Right ventricle myocardium inferior (tissue), 1 donor: ENCODE data around the gene BMPR1A. TPM values are rescaled to one million over a fixed set of nuclear protein-coding genes. Genes with fewer than 3 reads are reported as not detected.
A peak's percentile ranks its signal among the peaks of the same experiment; 100 is the strongest.

ENCODE experiments used
- ATAC-seq: fragments of 200-7000 bp; cut with Tn5 transposase; one replicate; pipeline ENCODE4 v1.9.1; 2020; ENCODE audit warnings: mild to moderate bottlenecking, moderate library complexity
- DNase-seq: peaks from one replicate; pipeline ENCODE4 v3.0.0; 2021; ENCODE audit errors: missing footprints
- intact Hi-C: fragments of 100-400 bp; cut with DNase I; formaldehyde crosslinking; loops from one replicate; pipeline ENCODE4 v1.11.0; 2022
- total RNA-seq: library from RNA; stranded (reverse); fragmentation: NEBNext Ultra II Directional; extraction: Animal tissue kit (Norgen Biotek cat#: 25700); gene quantifications from one replicate; pipeline ENCODE4 v1.2.1, GENCODE V29; 2021
- donor health status: DM: no; HTN: yes; CAD: no; lungs with severe emphysema.

The BMPR1A gene
- total RNA-seq, 1 donor from 2014 or later, result 53.2 TPM

GRCh38 chr10:86955501-86956194, 199.2 kb downstream of the BMPR1A start:
- ATAC-seq, result no peak
- intact Hi-C loops, result loop anchor here (2.0 kb wide), 1 partner anchor 15 kb away; no protein-coding TSS in a partner anchor
- DNase-seq, result no peak

- DNase-seq, result no peak
- intact Hi-C loops, result no loop called here
- ATAC-seq, result no peak
Measured at GRCh38 chr10:86956195-86956847, 199.9 kb downstream of the BMPR1A start.

GRCh38 chr10:86956848-86957448, 200.5 kb downstream of the BMPR1A start:
- intact Hi-C loops, result no loop called here
- DNase-seq, result no peak
- no peak for ATAC-seq

GRCh38 chr10:86957471-86958115, 201.2 kb downstream of the BMPR1A start, which contains the start of gene MMRN2:
TSS of gene MMRN2 (minus strand) at chr10:86957615. CDS start at chr10:86957541, 74 bp downstream.
- DNase-seq (no peak), ATAC-seq (no peak)
- intact Hi-C loops, result no loop called here

DNA sequence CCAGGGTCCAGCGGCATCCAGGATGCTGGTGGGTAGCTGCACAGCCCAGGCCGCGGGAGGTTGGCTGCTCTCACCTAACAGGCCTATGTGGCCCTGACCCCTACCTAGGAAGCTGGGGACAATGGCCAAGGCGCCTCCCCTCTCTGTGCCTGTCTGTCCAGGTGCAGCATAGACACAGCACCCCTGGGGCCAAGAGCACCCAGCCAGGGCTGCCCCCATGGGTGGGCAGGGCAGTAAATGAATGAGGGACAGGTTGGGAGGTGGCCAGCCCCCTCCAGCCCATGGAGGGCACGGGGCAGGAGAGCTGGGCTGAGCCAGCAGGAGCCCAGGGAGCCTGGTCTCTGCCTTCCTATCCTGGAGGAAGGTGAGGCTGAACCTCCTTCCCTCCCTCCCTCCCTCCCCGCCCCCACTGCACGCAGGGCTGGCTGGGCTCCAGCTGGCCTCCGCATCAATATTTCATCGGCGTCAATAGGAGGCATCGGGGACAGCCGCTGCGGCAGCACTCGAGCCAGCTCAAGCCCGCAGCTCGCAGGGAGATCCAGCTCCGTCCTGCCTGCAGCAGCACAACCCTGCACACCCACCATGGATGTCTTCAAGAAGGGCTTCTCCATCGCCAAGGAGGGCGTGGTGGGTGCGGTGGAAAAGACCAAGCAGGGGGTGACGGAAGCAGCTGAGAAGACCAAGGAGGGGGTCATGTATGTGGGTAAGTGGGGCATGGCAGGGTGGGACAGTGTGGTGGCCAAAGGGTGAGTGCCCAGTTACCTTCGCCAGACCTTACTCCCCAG, 201.9 kb downstream of the BMPR1A start, which contains the start of gene SNCG:
TSS of gene SNCG (plus strand) at position 484 of the 785 bp plus-strand sequence. CDS start at position 583, 99 bp downstream.
- ATAC-seq, result no peak
- intact Hi-C loops, result no loop called here
- DNase-seq, result peak; percentile 81

- DNase-seq (peak; percentile 77), ATAC-seq (peak; percentile 47)
- intact Hi-C loops, result no loop called here
Measured at GRCh38 chr10:86958901-86959736, 202.7 kb downstream of the BMPR1A start.

GRCh38 chr10:86959737-86960002, 203.3 kb downstream of the BMPR1A start:
- ATAC-seq, result no peak
- intact Hi-C loops, result loop anchor here (2.0 kb wide), 1 partner anchor 21 kb away; no protein-coding TSS in a partner anchor
- DNase-seq, result no peak

DNA sequence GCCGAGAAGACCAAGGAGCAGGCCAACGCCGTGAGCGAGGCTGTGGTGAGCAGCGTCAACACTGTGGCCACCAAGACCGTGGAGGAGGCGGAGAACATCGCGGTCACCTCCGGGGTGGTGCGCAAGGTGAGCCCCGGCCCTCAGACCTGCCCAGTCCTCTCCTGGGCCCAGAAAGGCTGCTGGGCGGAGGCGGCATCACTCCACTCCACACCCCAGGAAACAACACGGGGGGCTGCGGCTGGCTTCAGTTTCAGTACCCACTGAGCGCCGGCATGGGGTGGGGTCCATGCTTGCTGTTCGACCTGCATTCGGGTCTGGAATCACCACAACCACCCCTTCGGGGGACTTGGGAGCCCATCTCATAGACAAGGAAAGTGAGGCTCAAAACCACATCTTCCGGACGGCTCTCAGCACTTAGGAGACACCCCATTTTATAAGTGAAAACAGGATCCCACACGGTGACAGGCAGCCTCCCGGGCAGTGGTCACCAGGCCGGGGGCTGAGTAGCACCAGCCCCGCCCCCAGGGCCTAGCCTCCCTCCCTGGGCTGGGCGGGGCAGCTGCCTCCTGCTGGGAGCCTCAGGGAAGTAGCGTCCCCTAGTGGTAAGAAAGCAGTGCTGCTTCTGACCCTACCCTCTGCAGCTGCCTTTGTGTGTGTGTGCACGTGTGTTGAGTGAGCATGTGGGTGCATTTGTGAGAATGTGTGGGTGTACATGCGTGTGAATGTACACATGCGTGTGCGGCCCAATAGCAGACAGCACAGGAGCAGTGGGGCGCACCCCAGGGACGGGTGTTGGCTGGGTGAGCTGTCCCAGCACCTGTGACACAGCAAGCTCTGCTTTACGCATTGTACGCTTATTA, 203.8 kb downstream of the BMPR1A start:
- intact Hi-C loops, result loop anchor here (2.0 kb wide), 1 partner anchor 21 kb away; no protein-coding TSS in a partner anchor
- DNase-seq (peak; percentile 75), ATAC-seq (peak; percentile 62)

- ATAC-seq (no peak), DNase-seq (no peak)
- intact Hi-C loops, result loop anchor here (2.0 kb wide), 1 partner anchor 22 kb away; no protein-coding TSS in a partner anchor
Measured at GRCh38 chr10:86960863-86961434, 204.5 kb downstream of the BMPR1A start.

DNA sequence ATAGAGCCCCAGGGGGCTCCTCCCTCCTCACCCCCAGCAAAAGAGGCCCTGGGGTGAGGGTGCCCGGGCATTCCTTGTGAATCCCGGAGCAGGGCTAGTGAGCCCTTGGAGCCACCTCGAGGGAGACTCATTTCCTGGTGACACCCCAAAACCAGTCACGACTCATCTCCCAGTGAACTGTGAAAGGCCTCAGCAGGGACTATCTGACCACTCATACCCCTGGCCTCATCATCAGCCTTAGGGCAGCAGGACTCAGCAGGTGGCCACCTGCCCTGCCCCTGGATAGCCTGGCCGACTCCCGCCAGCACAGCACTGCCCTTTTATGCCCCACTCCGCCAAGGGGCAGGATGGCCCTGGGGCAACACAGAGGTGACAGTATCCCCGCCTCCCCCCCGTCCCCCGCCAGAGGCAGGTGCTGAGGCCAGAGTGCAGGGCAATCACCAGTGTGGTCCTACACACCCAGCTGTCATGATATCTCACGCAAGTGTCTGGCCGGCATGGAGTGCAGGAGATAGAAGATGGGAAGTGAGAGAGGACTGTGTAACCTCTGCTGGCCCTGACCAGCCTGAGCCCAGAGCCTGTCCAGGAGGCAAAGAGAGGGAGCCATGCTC, 205.2 kb downstream of the BMPR1A start:
- ATAC-seq (no peak), DNase-seq (no peak)
- intact Hi-C loops, result loop anchor here (2.0 kb wide), 1 partner anchor 23 kb away; no protein-coding TSS in a partner anchor

DNA sequence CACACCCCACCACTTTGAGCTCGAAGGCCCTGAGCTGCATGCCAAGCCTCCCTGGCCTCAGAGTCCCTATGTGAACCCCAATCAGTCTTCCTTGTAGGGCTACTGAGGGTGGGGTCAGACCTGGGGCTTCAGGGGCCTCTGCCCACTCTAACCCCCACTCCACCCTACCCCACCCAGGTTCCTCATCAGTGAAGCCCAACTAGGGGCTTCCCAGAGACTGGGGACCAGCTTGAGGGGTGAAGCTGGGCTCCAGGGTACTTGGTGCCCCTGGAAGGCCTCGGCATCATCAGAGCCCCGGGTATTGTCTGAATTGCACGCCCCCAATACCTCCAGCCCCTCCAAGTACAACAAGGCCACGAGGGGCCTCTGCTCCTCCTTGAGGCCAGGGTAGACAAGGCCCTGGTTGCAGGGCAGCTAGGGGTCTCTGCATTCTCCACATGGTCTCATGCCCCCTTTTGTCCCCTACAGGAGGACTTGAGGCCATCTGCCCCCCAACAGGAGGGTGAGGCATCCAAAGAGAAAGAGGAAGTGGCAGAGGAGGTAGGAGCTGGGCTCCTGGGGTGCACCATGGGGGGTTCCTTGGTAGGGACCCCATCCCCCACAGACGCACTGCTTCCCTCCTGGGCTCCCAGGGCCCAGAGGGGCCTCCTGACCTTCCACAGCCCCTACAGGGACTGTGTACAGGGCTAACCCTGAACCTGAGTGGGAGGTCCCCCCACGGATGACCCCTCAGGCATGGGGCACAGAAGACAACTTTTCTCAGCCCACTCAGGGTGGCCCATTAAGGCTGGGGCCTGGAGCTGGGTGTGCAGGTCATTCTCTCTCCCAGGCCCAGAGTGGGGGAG, 205.9 kb downstream of the BMPR1A start:
- intact Hi-C loops, result no loop called here
- ATAC-seq (no peak), DNase-seq (no peak)

DNA sequence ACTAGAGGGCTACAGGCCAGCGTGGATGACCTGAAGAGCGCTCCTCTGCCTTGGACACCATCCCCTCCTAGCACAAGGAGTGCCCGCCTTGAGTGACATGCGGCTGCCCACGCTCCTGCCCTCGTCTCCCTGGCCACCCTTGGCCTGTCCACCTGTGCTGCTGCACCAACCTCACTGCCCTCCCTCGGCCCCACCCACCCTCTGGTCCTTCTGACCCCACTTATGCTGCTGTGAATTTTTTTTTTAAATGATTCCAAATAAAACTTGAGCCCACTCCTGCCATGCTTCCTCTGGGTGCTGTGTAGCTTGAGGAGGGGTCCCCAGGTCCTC, 206.5 kb downstream of the BMPR1A start:
- no peak for ATAC-seq
- no peak for DNase-seq
- intact Hi-C loops, result no loop called here

GRCh38 chr10:86963341-86963919, 207.0 kb downstream of the BMPR1A start:
- intact Hi-C loops, result no loop called here
- no peak for DNase-seq
- ATAC-seq, result no peak

DNA sequence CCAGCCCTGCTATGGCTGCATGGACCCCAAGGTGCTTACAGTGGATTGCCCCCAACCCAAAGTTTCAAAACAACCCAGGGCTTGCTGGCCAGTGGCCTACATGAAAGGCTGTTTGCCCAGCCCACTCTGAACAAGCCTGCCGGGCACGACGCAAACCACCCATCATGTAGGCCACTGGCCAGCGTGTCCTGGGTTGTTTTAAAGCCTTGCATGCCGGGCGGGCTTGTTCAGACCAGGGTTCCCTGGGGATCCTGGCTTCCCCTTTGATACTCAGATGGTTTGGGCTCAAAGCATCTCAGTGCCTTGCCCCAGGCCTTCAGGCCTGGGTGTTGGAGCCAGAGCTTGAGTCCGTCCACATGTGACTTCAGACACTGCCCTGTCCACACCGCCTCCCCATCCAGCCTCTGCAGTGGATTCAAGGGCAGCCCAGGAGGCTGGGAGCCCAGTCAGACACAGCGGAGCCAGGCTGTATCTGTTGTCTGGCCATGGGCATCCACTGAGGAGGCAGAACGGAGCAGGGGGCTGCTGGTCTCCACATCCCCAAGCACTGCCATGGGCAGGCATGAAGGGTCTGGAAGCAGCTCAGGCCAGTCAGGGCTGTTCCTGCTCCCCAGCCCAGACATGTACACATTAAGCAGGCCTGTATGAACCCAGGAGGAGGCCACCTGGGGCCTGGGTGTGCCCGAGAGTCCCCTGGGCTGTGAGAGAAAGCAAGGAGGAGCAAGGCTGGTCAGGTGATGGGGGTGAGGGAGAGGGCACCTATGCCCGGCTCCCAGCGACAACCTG, 207.8 kb downstream of the BMPR1A start:
- DNase-seq (no peak), ATAC-seq (no peak)
- intact Hi-C loops, result no loop called here
